ENCODE measurements around the gene KIF4A. TPM values are rescaled to one million over a fixed set of nuclear protein-coding genes. Genes with fewer than 3 reads are reported as not detected.

Gene KIF4A
- total RNA-seq, 1 donor from 2014 or later = 3.7 TPM

DNA sequence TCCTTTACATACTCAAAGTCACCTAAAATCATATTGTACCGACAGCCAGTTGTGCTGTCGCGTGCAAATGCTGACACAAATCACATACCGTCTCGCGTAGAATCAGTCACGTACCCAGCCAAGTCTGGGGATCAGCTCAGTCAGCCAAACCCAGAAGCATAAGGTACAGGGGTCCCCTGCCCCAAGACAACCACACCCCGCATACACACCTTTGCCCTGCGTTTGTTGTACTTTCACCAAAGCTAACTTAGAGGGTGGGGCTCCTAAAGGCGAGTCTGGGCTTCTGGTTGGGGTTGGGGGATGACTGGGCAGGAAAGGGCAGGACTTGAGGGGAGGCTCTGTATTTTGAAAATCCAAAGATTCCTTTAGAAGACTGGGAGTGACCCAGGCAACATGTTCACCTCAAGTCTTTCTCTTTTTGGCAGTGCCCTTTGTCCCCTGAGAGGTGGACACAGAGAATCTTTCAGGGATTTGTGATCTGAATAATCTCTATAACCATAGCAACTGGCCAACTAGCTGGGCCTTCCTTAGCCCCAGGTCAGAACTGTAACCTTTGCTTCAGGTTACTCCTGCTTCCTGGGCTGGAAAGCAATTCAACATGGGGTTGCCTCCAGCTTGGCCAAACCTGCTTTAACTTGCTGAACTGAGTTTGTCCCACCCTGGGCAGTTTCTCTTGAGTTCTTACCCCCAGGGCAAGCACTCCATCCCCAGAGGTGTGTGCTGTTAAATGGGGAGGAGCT, 134.2 kb downstream of the KIF4A start:
- Histone ChIP-seq H3K27ac (ENCODE audit: low read depth, low read length) (no peak overlapping the region), H3K4me3 (ENCODE audit: low read length in 3 of 3) (no peak overlapping the region), H3K4me1 (ENCODE audit: control insufficient read depth in 3 of 3, insufficient read depth in 3 of 3, low read length in 3 of 3) (no peaks in the 10 kb centered on the region), H3K9me3 (ENCODE audit: control insufficient read depth in 3 of 3, low read length in 3 of 3) (no peaks in the 10 kb centered on the region), H3K36me3 (ENCODE audit: control insufficient read depth in 3 of 3, insufficient read depth in 3 of 3, low read length in 3 of 3) (no peaks in the 10 kb centered on the region), H3K27me3 (ENCODE audit: control insufficient read depth in 3 of 3, insufficient read depth in 3 of 3, low read length in 3 of 3) (peaks cover 0 to 27% (median 4%) of the 10 kb centered on the region in 3 donors), H3K9ac (ENCODE audit: low read depth in 1 of 3, low read length in 3 of 3) (no peak overlapping the region)

- Histone ChIP-seq H3K27ac (ENCODE audit: low read depth, low read length) (no peak overlapping the region), H3K9ac (ENCODE audit: low read depth in 1 of 3, low read length in 3 of 3) (no peak overlapping the region), H3K36me3 (ENCODE audit: control insufficient read depth in 3 of 3, insufficient read depth in 3 of 3, low read length in 3 of 3) (no peaks in the 10 kb centered on the region), H3K4me1 (ENCODE audit: control insufficient read depth in 3 of 3, insufficient read depth in 3 of 3, low read length in 3 of 3) (no peaks in the 10 kb centered on the region), H3K4me3 (ENCODE audit: low read length in 3 of 3) (no peak overlapping the region), H3K9me3 (ENCODE audit: control insufficient read depth in 3 of 3, low read length in 3 of 3) (no peaks in the 10 kb centered on the region), H3K27me3 (ENCODE audit: control insufficient read depth in 3 of 3, insufficient read depth in 3 of 3, low read length in 3 of 3) (peaks cover 0 to 24% (median 4%) of the 10 kb centered on the region in 3 donors)
Measured at GRCh38 chrX:70424801-70425200, 134.9 kb downstream of the KIF4A start.

- no peaks in the 10 kb centered on the region for H3K36me3 ChIP-seq (ENCODE audit: control insufficient read depth in 3 of 3, insufficient read depth in 3 of 3, low read length in 3 of 3)
- no peak overlapping the region for H3K27ac ChIP-seq (ENCODE audit: low read depth, low read length)
- H3K27me3 ChIP-seq (ENCODE audit: control insufficient read depth in 3 of 3, insufficient read depth in 3 of 3, low read length in 3 of 3) = peaks cover 0 to 20% (median 4%) of the 10 kb centered on the region in 3 donors
- H3K4me1 ChIP-seq (ENCODE audit: control insufficient read depth in 3 of 3, insufficient read depth in 3 of 3, low read length in 3 of 3) = no peaks in the 10 kb centered on the region
- no peak overlapping the region for H3K9ac ChIP-seq (ENCODE audit: low read depth in 1 of 3, low read length in 3 of 3)
- no peaks in the 10 kb centered on the region for H3K9me3 ChIP-seq (ENCODE audit: control insufficient read depth in 3 of 3, low read length in 3 of 3)
- no peak overlapping the region for H3K4me3 ChIP-seq (ENCODE audit: low read length in 3 of 3)
Measured at GRCh38 chrX:70426286-70427278, 136.7 kb downstream of the KIF4A start.

DNA sequence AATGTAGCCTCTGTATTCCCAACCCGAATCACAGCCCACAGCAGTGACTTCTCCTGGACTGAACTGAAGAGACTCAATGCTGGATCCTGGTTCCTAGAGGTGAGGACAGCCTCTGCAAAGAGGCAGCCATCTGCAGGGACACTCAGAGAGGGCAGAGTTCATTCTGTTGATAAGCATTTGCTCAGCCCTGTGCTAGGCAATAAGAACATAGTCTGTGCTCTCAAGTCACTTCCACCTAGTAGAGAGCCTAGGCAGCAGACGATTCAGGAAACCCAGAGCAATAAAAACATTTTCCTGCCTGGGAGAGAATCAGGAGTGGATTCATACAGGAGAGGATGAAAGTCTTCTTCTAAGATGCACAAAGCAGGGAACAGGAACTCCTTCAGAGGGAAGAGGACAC, 137.5 kb downstream of the KIF4A start:
- H3K4me3 ChIP-seq (ENCODE audit: low read length in 3 of 3) = no peak overlapping the region
- H3K27me3 ChIP-seq (ENCODE audit: control insufficient read depth in 3 of 3, insufficient read depth in 3 of 3, low read length in 3 of 3) = peaks cover 0 to 16% (median 4%) of the 10 kb centered on the region in 3 donors
- no peak overlapping the region for H3K27ac ChIP-seq (ENCODE audit: low read depth, low read length)
- no peaks in the 10 kb centered on the region for H3K4me1 ChIP-seq (ENCODE audit: control insufficient read depth in 3 of 3, insufficient read depth in 3 of 3, low read length in 3 of 3)
- no peaks in the 10 kb centered on the region for H3K9me3 ChIP-seq (ENCODE audit: control insufficient read depth in 3 of 3, low read length in 3 of 3)
- no peak overlapping the region for H3K9ac ChIP-seq (ENCODE audit: low read depth in 1 of 3, low read length in 3 of 3)
- H3K36me3 ChIP-seq (ENCODE audit: control insufficient read depth in 3 of 3, insufficient read depth in 3 of 3, low read length in 3 of 3) = no peaks in the 10 kb centered on the region

- H3K36me3 ChIP-seq (ENCODE audit: control insufficient read depth in 3 of 3, insufficient read depth in 3 of 3, low read length in 3 of 3) = no peaks in the 10 kb centered on the region
Measured at GRCh38 chrX:70429759-70430158, 139.9 kb downstream of the KIF4A start.

GRCh38 chrX:70432936-70433847, 143.3 kb downstream of the KIF4A start:
- Histone ChIP-seq H3K4me1 (ENCODE audit: control insufficient read depth in 3 of 3, insufficient read depth in 3 of 3, low read length in 3 of 3) (peaks cover 7 to 18% (median 14%) of the 10 kb centered on the region in 3 donors), H3K36me3 (ENCODE audit: control insufficient read depth in 3 of 3, insufficient read depth in 3 of 3, low read length in 3 of 3) (no peaks in the 10 kb centered on the region), H3K4me3 (ENCODE audit: low read length in 3 of 3) (peak overlapping the region; percentile 83 to 87 (median 87)), H3K9ac (ENCODE audit: low read depth in 1 of 3, low read length in 3 of 3) (peak overlapping the region in 2 of 3 donors; percentile 63 to 83), H3K9me3 (ENCODE audit: control insufficient read depth in 3 of 3, low read length in 3 of 3) (no peaks in the 10 kb centered on the region), H3K27ac (ENCODE audit: low read depth, low read length) (peak overlapping the region; percentile 99), H3K27me3 (ENCODE audit: control insufficient read depth in 3 of 3, insufficient read depth in 3 of 3, low read length in 3 of 3) (peaks cover 0 to 7% (median 0%) of the 10 kb centered on the region in 3 donors)

More at GRCh38 chrX:70429759-70430158, 139.9 kb downstream of the KIF4A start:
- Histone ChIP-seq H3K27ac (ENCODE audit: low read depth, low read length) (no peak overlapping the region), H3K4me1 (ENCODE audit: control insufficient read depth in 3 of 3, insufficient read depth in 3 of 3, low read length in 3 of 3) (peaks cover 1 to 5% (median 4%) of the 10 kb centered on the region in 3 donors), H3K4me3 (ENCODE audit: low read length in 3 of 3) (no peak overlapping the region), H3K27me3 (ENCODE audit: control insufficient read depth in 3 of 3, insufficient read depth in 3 of 3, low read length in 3 of 3) (peaks cover 0 to 10% (median 0%) of the 10 kb centered on the region in 3 donors), H3K9me3 (ENCODE audit: control insufficient read depth in 3 of 3, low read length in 3 of 3) (no peaks in the 10 kb centered on the region), H3K9ac (ENCODE audit: low read depth in 1 of 3, low read length in 3 of 3) (no peak overlapping the region)

DNA sequence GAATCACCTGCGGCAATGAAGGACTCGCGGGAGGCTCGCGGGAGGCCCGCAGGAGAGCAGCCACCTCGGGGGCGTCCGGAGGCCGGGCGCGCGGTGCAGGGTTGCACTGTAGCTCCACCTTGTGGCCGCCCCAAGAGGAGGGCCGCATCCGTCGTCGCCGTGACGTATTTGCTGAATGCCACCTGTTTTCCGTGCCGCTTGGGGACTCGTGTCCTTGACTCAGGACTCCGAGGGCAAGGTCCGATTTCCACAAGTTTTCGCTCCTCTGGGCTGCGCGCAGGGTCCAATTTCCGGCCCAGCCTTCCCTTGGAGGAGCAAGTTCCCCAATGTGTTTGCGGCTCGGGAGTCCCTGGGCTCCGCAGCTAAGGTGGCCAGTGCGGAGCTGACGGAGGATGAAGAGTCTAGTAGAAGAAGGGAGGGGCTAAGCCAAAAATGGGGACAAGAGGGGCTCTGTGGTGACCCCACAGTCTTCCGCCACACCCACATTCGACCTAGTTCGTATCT, 144.0 kb downstream of the KIF4A start:
- Histone ChIP-seq H3K27ac (ENCODE audit: low read depth, low read length) (peak overlapping the region; percentile 99), H3K27me3 (ENCODE audit: control insufficient read depth in 3 of 3, insufficient read depth in 3 of 3, low read length in 3 of 3) (peaks cover 0 to 3% (median 0%) of the 10 kb centered on the region in 3 donors), H3K4me1 (ENCODE audit: control insufficient read depth in 3 of 3, insufficient read depth in 3 of 3, low read length in 3 of 3) (peaks cover 7 to 18% (median 14%) of the 10 kb centered on the region in 3 donors), H3K9me3 (ENCODE audit: control insufficient read depth in 3 of 3, low read length in 3 of 3) (no peaks in the 10 kb centered on the region), H3K36me3 (ENCODE audit: control insufficient read depth in 3 of 3, insufficient read depth in 3 of 3, low read length in 3 of 3) (no peaks in the 10 kb centered on the region), H3K4me3 (ENCODE audit: low read length in 3 of 3) (peak overlapping the region; percentile 83 to 87 (median 87)), H3K9ac (ENCODE audit: low read depth in 1 of 3, low read length in 3 of 3) (peak overlapping the region; percentile 60 to 83 (median 70))

DNA sequence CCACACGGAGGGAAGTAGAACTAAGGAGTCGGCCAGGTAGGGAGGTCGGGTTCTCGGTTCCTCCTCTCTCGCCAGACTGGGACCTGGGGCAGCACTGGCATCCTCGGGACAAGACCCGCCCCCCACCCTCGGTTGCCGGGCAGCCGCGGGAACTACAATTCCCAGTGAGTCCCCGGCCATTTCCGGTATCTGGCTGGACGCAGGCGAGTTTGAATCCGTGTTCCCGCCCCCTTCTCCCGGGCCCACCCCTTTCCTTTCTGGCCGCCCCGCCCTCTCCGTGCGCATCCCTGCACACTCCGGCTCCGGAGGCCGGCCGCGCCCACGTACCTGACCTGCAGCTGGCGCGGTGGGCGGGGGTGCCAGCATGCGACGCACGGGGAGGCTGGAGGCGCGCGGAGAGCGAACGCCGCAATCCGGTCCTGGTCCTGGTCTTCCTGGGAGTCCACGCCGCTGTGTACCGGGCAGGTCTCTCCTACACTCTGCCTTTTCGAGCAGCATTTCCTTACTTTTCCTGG, 144.5 kb downstream of the KIF4A start:
- Histone ChIP-seq H3K36me3 (ENCODE audit: control insufficient read depth in 3 of 3, insufficient read depth in 3 of 3, low read length in 3 of 3) (no peaks in the 10 kb centered on the region), H3K27me3 (ENCODE audit: control insufficient read depth in 3 of 3, insufficient read depth in 3 of 3, low read length in 3 of 3) (peaks cover 0 to 2% (median 0%) of the 10 kb centered on the region in 3 donors), H3K9me3 (ENCODE audit: control insufficient read depth in 3 of 3, low read length in 3 of 3) (no peaks in the 10 kb centered on the region), H3K27ac (ENCODE audit: low read depth, low read length) (peak overlapping the region; percentile 99), H3K4me3 (ENCODE audit: low read length in 3 of 3) (peak overlapping the region; percentile 83 to 87 (median 87)), H3K9ac (ENCODE audit: low read depth in 1 of 3, low read length in 3 of 3) (peak overlapping the region; percentile 85 to 92 (median 87)), H3K4me1 (ENCODE audit: control insufficient read depth in 3 of 3, insufficient read depth in 3 of 3, low read length in 3 of 3) (peaks cover 7 to 18% (median 14%) of the 10 kb centered on the region in 3 donors)

Data from skeletal muscle tissue (tissue), 4 donors.